HEK293T (cell line): ENCODE results near the gene MAPK9.
"Not testable (repeated sequence)": the region's sequence is repeated elsewhere in the genome, so short reads cannot be mapped to it uniquely, and the experiment has no call there.

ENCODE experiments used
- CTCF ChIA-PET: fragments of 350-600 bp; formaldehyde crosslinking; extraction: SDS; loops from one replicate; lab custom pipeline; 2021; ENCODE audit warnings: antibody characterized with exemption, inconsistent platforms; lab: Yijun Ruan, JAX
- POLR2A ChIA-PET: fragments of 350-600 bp; formaldehyde crosslinking; extraction: SDS; loops from one replicate; lab custom pipeline; 2020; ENCODE audit warnings: antibody characterized with exemption, inconsistent platforms; lab: Yijun Ruan, JAX
- DNase-seq: peaks from one replicate; pipeline ENCODE4 v3.0.0; 2012; ENCODE audit warnings: mixed read lengths; ENCODE audit errors: extremely low spot score
- ARNT ChIP-seq: fragments of 450-650 bp; IDR thresholded peaks from 2 replicates; pipeline ENCODE4 v1.6.1; 2017; ENCODE audit warnings: mild to moderate bottlenecking
- BHLHE40 ChIP-seq: fragments of 450-650 bp; IDR thresholded peaks from 2 replicates; pipeline ENCODE4 v1.6.1; 2016; ENCODE audit warnings: mild to moderate bottlenecking, moderate library complexity, borderline replicate concordance
- CTBP1 ChIP-seq: fragments of 450-650 bp; IDR thresholded peaks from 2 replicates; pipeline ENCODE4 v1.6.1; 2016; ENCODE audit warnings: borderline replicate concordance
- ELF4 ChIP-seq: fragments of 450-650 bp; IDR thresholded peaks from 2 replicates; pipeline ENCODE4 v1.6.1; 2017; ENCODE audit warnings: antibody characterized with exemption
- FOXA1 ChIP-seq: fragments of 450-650 bp; IDR thresholded peaks from 2 replicates; pipeline ENCODE4 v1.6.1; 2016; ENCODE audit warnings: mild to moderate bottlenecking
- FOXK2 ChIP-seq: fragments of 450-650 bp; IDR thresholded peaks from 2 replicates; pipeline ENCODE4 v1.6.1; 2016; ENCODE audit warnings: mild to moderate bottlenecking
- FOXM1 ChIP-seq: fragments of 450-650 bp; IDR thresholded peaks from 2 replicates; pipeline ENCODE4 v1.6.1; 2017; ENCODE audit warnings: mild to moderate bottlenecking, borderline replicate concordance
- HDGF ChIP-seq: fragments of 450-650 bp; IDR thresholded peaks from 2 replicates; pipeline ENCODE4 v1.6.1; 2017; ENCODE audit warnings: antibody characterized with exemption, borderline replicate concordance
- L3MBTL2 ChIP-seq: fragments of 450-650 bp; conservative IDR thresholded peaks from 2 replicates; pipeline ENCODE4 v1.6.1; 2016; ENCODE audit warnings: mild to moderate bottlenecking
- LEF1 ChIP-seq: fragments of 450-650 bp; IDR thresholded peaks from 2 replicates; pipeline ENCODE4 v1.6.1; 2017; ENCODE audit warnings: mild to moderate bottlenecking, borderline replicate concordance
- NFRKB ChIP-seq: fragments of 450-650 bp; IDR thresholded peaks from 2 replicates; pipeline ENCODE4 v1.6.1; 2016; ENCODE audit warnings: mild to moderate bottlenecking, moderate library complexity
- PKNOX1 ChIP-seq: fragments of 450-650 bp; IDR thresholded peaks from 2 replicates; pipeline ENCODE4 v1.6.1; 2016
- SP1 ChIP-seq: fragments of 450-650 bp; IDR thresholded peaks from 2 replicates; pipeline ENCODE4 v1.6.1; 2017
- SUZ12 ChIP-seq: fragments of 450-650 bp; IDR thresholded peaks from 2 replicates; pipeline ENCODE4 v1.6.1; 2016; ENCODE audit warnings: mild to moderate bottlenecking
- TARDBP ChIP-seq: fragments of 450-650 bp; IDR thresholded peaks from 2 replicates; pipeline ENCODE4 v1.6.1; 2016
- ZNF384 ChIP-seq: fragments of 450-650 bp; IDR thresholded peaks from 2 replicates; pipeline ENCODE4 v1.6.1; 2016

MAPK9 gene

DNA sequence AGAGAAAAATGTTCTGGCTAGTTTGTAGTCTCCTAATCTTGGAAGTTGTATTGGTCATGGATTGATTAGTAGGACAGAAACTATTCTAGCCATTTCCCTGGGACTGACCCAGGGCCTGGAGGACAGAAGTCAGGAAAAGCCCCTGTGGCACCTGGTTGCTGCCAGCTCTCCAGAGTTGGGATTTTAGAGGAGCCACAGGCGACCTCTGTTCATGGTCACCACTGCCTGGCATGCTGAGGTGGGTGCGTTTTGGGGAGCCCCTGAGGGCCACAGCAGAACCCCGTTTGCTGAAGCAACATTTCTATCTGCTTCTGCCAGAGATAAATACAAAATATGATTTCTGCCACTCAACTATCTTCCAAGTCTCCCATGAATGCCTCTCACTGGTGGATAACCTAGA, 7.6 kb upstream of the MAPK9 start:
- DNase-seq = no peak
- no peak for TF ChIP-seq ELF4
- no peak for TF ChIP-seq BHLHE40
- no peak for TF ChIP-seq SUZ12
- ChIA-PET POLR2A (no interaction called here), CTCF (no interaction called here)

- DNase-seq, POLR2A ChIA-PET, CTCF ChIA-PET: not testable (repeated sequence)
Measured at GRCh38 chr5:180299014-180299413, 7.1 kb upstream of the MAPK9 start.

DNA sequence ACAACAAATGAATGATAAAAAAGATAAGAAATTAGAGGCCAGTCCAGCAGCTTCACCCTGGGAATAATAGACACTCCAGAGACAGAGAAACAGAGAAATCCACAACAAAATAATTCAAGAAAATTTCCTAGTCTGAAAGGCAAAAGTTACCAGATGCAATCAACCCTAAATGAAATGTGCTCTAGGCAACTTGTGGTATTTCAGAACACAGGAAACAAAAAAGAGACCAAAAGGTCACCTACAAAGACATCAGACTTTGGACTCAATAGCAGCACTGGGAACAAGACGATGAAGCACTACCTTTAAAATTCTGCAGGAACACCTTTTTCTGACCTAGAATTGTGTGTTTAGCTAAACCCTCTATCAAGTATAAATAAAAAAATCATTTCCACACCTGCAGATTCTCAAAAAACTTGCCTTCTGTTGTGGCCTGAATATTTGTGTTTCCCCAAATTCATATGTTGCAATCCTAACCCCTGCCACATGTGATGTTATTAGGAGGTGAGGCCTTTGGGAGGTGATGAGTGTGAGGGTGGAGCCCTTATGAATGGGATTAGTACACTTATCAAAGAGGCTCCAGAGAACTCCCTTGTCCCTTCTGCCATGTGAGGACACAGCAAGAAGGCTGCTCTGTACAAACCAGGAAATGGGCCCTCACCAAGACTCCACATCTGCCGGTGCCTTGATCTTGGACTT, 5.9 kb upstream of the MAPK9 start:
- CTCF ChIA-PET = no interaction called here
- no peak for DNase-seq
- POLR2A ChIA-PET = no interaction called here
- TF ChIP-seq ELF4 (no peak), LEF1 (no peak), FOXA1 (no peak)

- TF ChIP-seq ARNT = no peak
- no peak for TF ChIP-seq TARDBP
- no peak for TF ChIP-seq FOXK2
- TF ChIP-seq PKNOX1 = no peak
- TF ChIP-seq LEF1 = no peak
- TF ChIP-seq HDGF = no peak
- no peak for TF ChIP-seq NFRKB
- no peak for TF ChIP-seq SUZ12
- ChIA-PET POLR2A (no interaction called here), CTCF (interaction anchor here (1.2 to 2.9 kb wide), 2 partner anchors 19 to 32 kb away, joined by 3 to 10 read pairs; no protein-coding TSS in a partner anchor)
- DNase-seq = no peak
Measured at GRCh38 chr5:180296771-180297170, 4.9 kb upstream of the MAPK9 start.

DNA sequence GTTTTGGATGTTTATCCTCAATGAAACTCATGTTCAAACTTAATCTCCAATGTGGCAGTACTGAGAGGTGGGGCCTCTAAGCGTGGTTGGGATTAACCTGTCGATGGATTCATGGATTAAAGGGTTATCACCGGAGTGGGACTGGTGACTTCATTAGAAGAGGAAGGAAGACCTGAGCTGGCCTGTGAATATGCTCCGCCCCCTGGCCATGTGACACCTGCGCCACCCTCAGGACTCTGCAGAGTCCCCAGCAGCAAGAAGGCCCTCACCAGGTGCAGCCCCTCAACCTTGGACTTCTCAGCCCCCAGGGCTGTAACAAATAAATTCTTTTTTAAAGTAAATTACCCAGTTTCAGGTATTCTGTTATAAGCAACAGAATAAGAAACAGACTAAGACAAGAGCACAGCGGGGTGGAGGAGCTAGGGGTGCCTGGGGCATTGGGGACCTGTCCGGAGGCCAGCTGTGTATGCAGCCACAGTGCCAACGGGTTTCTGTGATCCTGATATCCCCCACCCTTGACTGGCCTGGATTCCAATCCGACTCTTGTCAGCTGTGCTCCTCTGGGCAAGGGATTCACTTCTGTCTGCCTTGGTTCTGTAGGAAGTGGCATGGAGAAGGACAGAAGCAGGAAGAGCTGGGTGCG, 3.2 kb upstream of the MAPK9 start:
- TF ChIP-seq LEF1 (no peak), ZNF384 (no peak), BHLHE40 (no peak), PKNOX1 (no peak), ELF4 (no peak), L3MBTL2 (no peak), TARDBP (no peak), FOXM1 (no peak), ARNT (no peak), FOXA1 (no peak), HDGF (no peak), CTBP1 (no peak), FOXK2 (no peak), SUZ12 (no peak), NFRKB (no peak), SP1 (no peak)
- ChIA-PET CTCF (interaction anchor here (1.1 to 2.9 kb wide), 5 partner anchors 9 to 190 kb away, joined by 3 to 21 read pairs (median 5); no protein-coding TSS in a partner anchor), POLR2A (interaction anchor here (1.3 to 2.3 kb wide), 3 partner anchors 9 to 21 kb away, joined by 4 to 6 read pairs (median 4); no protein-coding TSS in a partner anchor)
- DNase-seq = no peak

- DNase-seq = no peak
- CTCF ChIA-PET = interaction anchor here (1.1 to 2.9 kb wide), 7 partner anchors 9 to 190 kb away, joined by 3 to 21 read pairs (median 7); no protein-coding TSS in a partner anchor
- POLR2A ChIA-PET = interaction anchor here (0.6 to 2.3 kb wide), 4 partner anchors 10 to 45 kb away, joined by 3 to 6 read pairs (median 4); no protein-coding TSS in a partner anchor
- TF ChIP-seq L3MBTL2 = no peak
- TF ChIP-seq LEF1 = no peak
- TF ChIP-seq ZNF384 = no peak
- TF ChIP-seq NFRKB = no peak
- TF ChIP-seq PKNOX1 = no peak
- no peak for TF ChIP-seq FOXM1
- no peak for TF ChIP-seq SUZ12
- TF ChIP-seq ARNT = no peak
- TF ChIP-seq FOXA1 = no peak
- no peak for TF ChIP-seq ELF4
- no peak for TF ChIP-seq HDGF
- no peak for TF ChIP-seq CTBP1
- no peak for TF ChIP-seq FOXK2
- no peak for TF ChIP-seq TARDBP
- TF ChIP-seq BHLHE40 = no peak
- no peak for TF ChIP-seq SP1
Measured at GRCh38 chr5:180294411-180294810, 2.5 kb upstream of the MAPK9 start.
